Measurements from ENCODE around the gene RABGGTB. TPM values are rescaled to one million over a fixed set of nuclear protein-coding genes. Genes with fewer than 3 reads are reported as not detected.
"Not testable (repeated sequence)": the region's sequence is repeated elsewhere in the genome, so short reads cannot be mapped to it uniquely, and the experiment has no call there.

RABGGTB gene
- total and polyA plus RNA-seq, 4 donors, result 74.3 to 101 (median 79.6) TPM

DNA sequence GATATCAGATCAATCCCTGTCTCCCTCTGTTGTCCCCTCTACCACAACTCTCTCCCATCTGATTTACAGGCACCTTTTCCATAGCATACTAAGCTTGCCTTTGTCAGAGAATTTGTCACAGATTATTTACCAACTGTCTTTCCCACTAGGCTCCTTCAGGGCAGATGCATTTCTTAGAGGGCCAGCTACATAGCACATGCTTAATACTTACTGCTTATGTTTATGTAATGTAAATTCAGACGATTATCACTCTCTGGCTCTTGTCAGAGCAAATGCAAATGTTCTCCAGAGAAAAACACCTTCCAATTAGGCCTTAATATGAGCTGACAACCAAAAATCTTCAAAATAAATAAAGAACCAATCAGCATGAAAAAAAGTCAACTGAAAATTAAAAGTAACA is 15.3 kb upstream of the RABGGTB start:
- H3K9me3 ChIP-seq (ENCODE audit: control insufficient read depth, insufficient read depth, low read length), result no peaks in the 10 kb centered on the region
- no peak for DNase-seq (ENCODE audit: low read depth in 4 of 6, low spot score in 6 of 6)
- no peak overlapping the region for H3K27ac ChIP-seq (ENCODE audit: low read depth, low read length)
- no peaks in the 10 kb centered on the region for H3K36me3 ChIP-seq (ENCODE audit: control insufficient read depth, insufficient read depth, low read length)
- H3K27me3 ChIP-seq (ENCODE audit: control insufficient read depth, insufficient read depth, low read length), result no peaks in the 10 kb centered on the region
- H3K4me3 ChIP-seq (ENCODE audit: low read depth, low read length), result no peak overlapping the region
- WGBS (ENCODE audit: insufficient coverage), result no CpG with 5 or more reads among the region's 1 CpG
- no peaks in the 10 kb centered on the region for H3K4me1 ChIP-seq (ENCODE audit: control insufficient read depth, insufficient read depth, low read length)

DNA sequence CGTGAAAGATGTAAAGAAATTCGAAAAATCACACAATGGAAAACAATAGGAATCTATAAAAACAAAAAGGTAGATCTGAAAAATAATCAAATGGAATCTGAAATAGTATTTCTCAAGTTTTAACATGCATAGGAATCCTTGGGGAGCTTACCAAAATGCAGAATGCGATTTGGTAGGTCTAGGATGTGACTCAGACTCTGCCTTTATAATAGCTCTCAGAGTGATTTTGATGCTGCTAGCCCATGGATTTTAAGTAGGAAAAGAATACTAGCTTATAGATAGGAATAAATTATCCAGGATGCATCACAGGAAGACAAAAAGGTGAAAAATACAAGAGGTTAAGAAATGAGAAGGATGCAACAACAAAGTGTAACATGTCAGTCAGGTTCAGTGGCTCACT is 14.1 kb upstream of the RABGGTB start:
- no peaks in the 10 kb centered on the region for H3K36me3 ChIP-seq (ENCODE audit: control insufficient read depth, insufficient read depth, low read length)
- H3K4me1 ChIP-seq (ENCODE audit: control insufficient read depth, insufficient read depth, low read length), result no peaks in the 10 kb centered on the region
- DNase-seq (ENCODE audit: low read depth in 4 of 6, low spot score in 6 of 6), result no peak
- no peak overlapping the region for H3K4me3 ChIP-seq (ENCODE audit: low read depth, low read length)
- H3K27ac ChIP-seq (ENCODE audit: low read depth, low read length), result no peak overlapping the region
- H3K9me3 ChIP-seq (ENCODE audit: control insufficient read depth, insufficient read depth, low read length), result no peaks in the 10 kb centered on the region
- no CpG with 5 or more reads among the region's 3 CpGs for WGBS (ENCODE audit: insufficient coverage)
- H3K27me3 ChIP-seq (ENCODE audit: control insufficient read depth, insufficient read depth, low read length), result no peaks in the 10 kb centered on the region

DNA sequence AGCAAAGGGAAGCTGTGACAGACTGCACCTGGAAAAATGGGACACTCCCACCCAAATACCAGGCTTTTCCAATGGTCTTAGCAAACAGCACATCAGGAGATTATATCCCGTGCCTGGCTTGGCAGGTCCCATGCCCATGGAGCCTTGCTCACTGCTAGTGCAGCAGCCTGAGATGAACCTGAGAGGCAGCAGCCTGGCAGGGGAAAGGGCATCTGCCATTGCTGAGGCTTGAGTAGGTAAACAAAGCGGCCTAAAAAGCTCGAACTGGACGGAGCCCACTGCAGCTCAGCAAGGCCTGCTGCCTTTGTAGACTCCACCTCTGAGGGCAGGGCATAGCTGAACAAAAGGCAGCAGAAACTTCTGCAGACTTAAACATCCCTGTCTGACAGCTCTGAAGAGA is 8.2 kb upstream of the RABGGTB start:
- H3K36me3 ChIP-seq (ENCODE audit: control insufficient read depth, insufficient read depth, low read length); H3K27ac ChIP-seq (ENCODE audit: low read depth, low read length); H3K4me1 ChIP-seq (ENCODE audit: control insufficient read depth, insufficient read depth, low read length); H3K4me3 ChIP-seq (ENCODE audit: low read depth, low read length); DNase-seq (ENCODE audit: low read depth in 4 of 6, low spot score in 6 of 6); H3K9me3 ChIP-seq (ENCODE audit: control insufficient read depth, insufficient read depth, low read length); H3K27me3 ChIP-seq (ENCODE audit: control insufficient read depth, insufficient read depth, low read length): not testable (repeated sequence)
- 64% methylated on average over 4 of the region's 4 CpGs for WGBS (ENCODE audit: insufficient coverage)

DNA sequence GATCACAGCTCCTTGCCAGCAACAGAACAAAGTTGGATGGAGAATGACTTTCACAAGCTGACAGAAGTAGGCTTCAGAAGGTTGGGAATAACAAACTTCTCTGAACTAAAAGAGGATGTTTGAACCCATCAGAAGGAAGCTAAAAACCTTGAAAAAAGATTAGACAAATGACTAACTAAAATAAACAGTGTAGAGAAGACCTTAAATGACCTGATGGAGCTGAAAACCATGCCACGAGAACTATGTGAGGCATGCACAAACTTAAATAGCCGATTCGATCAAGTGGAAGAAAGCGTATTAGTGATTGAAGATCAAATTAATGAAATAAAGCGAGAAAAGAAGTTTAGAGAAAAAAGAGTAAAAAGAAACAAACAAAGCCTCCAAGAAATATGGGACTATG is 7.4 kb upstream of the RABGGTB start:
- H3K27ac ChIP-seq (ENCODE audit: low read depth, low read length); DNase-seq (ENCODE audit: low read depth in 4 of 6, low spot score in 6 of 6); H3K27me3 ChIP-seq (ENCODE audit: control insufficient read depth, insufficient read depth, low read length); H3K4me3 ChIP-seq (ENCODE audit: low read depth, low read length); H3K9me3 ChIP-seq (ENCODE audit: control insufficient read depth, insufficient read depth, low read length); H3K4me1 ChIP-seq (ENCODE audit: control insufficient read depth, insufficient read depth, low read length); H3K36me3 ChIP-seq (ENCODE audit: control insufficient read depth, insufficient read depth, low read length): not testable (repeated sequence)
- no CpG with 5 or more reads among the region's 5 CpGs for WGBS (ENCODE audit: insufficient coverage)

DNA sequence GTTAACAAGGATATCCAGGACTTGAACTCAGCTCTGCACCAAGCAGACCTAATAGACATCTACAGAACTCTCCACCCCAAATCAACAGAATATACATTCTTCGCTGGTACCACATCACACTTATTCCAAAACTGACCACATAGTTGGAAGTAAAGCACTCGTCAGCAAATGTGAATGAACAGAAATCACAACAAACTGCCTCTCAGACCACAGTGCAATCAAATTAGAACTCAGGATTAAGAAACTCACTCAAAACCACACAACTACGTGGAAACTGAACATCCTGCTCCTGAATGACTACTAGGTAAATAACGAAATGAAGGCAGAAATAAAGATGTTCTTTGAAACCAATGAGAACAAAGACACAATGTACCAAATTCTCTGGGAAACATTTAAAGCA is 5.9 kb upstream of the RABGGTB start:
- WGBS (ENCODE audit: insufficient coverage), result 100% methylated on average over 2 of the region's 4 CpGs
- H3K4me1 ChIP-seq (ENCODE audit: control insufficient read depth, insufficient read depth, low read length); DNase-seq (ENCODE audit: low read depth in 4 of 6, low spot score in 6 of 6); H3K36me3 ChIP-seq (ENCODE audit: control insufficient read depth, insufficient read depth, low read length); H3K9me3 ChIP-seq (ENCODE audit: control insufficient read depth, insufficient read depth, low read length); H3K27ac ChIP-seq (ENCODE audit: low read depth, low read length); H3K27me3 ChIP-seq (ENCODE audit: control insufficient read depth, insufficient read depth, low read length); H3K4me3 ChIP-seq (ENCODE audit: low read depth, low read length): not testable (repeated sequence)

DNA sequence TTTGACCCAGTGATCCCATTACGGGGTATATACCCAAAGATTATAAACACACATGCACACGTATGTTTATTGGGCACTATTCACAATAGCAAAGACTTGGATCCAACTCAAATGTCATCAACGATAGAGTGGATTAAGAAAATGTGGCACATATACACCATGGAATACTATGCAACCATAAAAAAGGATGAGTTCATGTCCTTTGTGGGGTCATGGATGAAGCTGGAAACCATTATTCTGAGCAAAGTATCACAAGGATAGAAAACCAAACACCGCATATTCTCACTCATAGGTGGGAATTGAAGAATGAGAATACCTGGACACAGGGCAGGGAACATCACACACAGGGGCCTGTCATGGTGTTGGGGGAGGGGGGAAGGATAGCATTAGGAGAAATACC is 2.1 kb upstream of the RABGGTB start:
- no CpG with 5 or more reads among the region's 4 CpGs for WGBS (ENCODE audit: insufficient coverage)
- H3K36me3 ChIP-seq (ENCODE audit: control insufficient read depth, insufficient read depth, low read length); H3K27me3 ChIP-seq (ENCODE audit: control insufficient read depth, insufficient read depth, low read length); H3K9me3 ChIP-seq (ENCODE audit: control insufficient read depth, insufficient read depth, low read length); DNase-seq (ENCODE audit: low read depth in 4 of 6, low spot score in 6 of 6); H3K4me3 ChIP-seq (ENCODE audit: low read depth, low read length); H3K27ac ChIP-seq (ENCODE audit: low read depth, low read length); H3K4me1 ChIP-seq (ENCODE audit: control insufficient read depth, insufficient read depth, low read length): not testable (repeated sequence)

DNA sequence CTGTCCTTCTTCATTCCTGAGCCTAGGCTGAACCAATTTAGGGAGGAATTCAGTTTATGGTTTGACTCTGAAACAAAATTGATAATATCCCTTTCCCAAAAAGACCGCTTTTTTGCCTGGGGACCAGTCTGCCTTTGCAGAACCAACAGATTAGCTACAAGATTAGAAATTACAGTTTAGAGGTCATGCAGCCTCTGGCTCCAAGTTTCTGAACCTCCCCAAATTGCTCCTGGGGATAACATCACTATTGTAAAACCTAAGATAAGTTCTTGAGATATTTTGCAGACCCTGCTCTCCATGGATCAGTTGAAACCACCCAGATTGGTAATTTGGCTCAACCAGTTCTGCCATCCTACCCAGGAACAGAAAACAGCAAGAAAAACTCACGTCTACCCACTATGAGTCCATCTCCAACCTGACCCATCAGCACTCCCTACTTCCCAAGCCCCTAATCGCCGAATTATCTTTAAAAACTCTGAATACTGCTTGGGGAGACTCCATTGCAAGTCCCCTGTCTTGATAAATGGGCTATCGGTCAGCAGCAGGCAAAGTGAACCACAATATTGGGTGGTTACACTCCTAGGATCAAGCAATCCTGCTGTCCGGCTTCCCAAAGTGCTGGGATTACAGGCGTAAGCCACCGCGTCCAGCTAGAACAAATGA is 605 bp upstream of the RABGGTB start:
- H3K36me3 ChIP-seq (ENCODE audit: control insufficient read depth, insufficient read depth, low read length), result peaks cover 2% of the 10 kb centered on the region
- DNase-seq (ENCODE audit: low read depth in 4 of 6, low spot score in 6 of 6), result no peak
- peak overlapping the region; percentile 88 for H3K4me3 ChIP-seq (ENCODE audit: low read depth, low read length)
- WGBS (ENCODE audit: insufficient coverage), result 23% methylated on average over 5 of the region's 9 CpGs
- peak overlapping the region; percentile 78 for H3K27ac ChIP-seq (ENCODE audit: low read depth, low read length)
- no peaks in the 10 kb centered on the region for H3K9me3 ChIP-seq (ENCODE audit: control insufficient read depth, insufficient read depth, low read length)
- peaks cover 5% of the 10 kb centered on the region for H3K4me1 ChIP-seq (ENCODE audit: control insufficient read depth, insufficient read depth, low read length)
- H3K27me3 ChIP-seq (ENCODE audit: control insufficient read depth, insufficient read depth, low read length), result no peaks in the 10 kb centered on the region

DNA sequence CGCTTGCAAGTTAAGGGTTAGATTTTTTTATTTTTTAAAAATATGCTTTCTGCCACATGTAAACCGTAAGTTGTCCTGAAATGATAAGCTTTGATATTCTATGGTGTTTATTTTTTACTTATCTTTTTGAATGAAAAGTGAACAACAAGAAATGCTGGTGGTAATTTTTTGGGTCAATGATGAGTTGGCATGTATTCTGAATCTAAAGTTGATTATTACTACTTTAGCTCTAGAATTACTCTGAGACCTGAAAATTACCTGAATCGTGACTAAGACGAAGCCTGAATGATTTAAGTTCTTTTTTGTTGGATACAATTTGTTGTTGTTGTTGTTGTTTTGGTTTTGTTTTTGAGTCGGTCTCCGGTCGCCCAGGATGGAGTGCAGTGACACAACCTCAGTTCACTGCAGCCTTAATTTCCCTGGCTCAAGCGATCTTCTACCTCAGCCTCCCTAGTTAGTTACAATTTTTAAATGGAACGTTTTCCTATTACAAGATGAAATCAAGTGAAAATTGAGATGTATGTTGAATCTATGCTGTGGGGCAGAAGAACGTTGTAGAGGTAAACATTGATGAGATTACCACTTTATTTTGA is 941 bp downstream of the RABGGTB start:
- H3K4me1 ChIP-seq (ENCODE audit: control insufficient read depth, insufficient read depth, low read length), result peaks cover 5% of the 10 kb centered on the region
- no peak overlapping the region for H3K27ac ChIP-seq (ENCODE audit: low read depth, low read length)
- no peak for DNase-seq (ENCODE audit: low read depth in 4 of 6, low spot score in 6 of 6)
- peaks cover 7% of the 10 kb centered on the region for H3K36me3 ChIP-seq (ENCODE audit: control insufficient read depth, insufficient read depth, low read length)
- H3K9me3 ChIP-seq (ENCODE audit: control insufficient read depth, insufficient read depth, low read length), result no peaks in the 10 kb centered on the region
- H3K27me3 ChIP-seq (ENCODE audit: control insufficient read depth, insufficient read depth, low read length), result no peaks in the 10 kb centered on the region
- WGBS (ENCODE audit: insufficient coverage), result 0% methylated on average over 1 of the region's 10 CpGs
- H3K4me3 ChIP-seq (ENCODE audit: low read depth, low read length), result peak overlapping the region; percentile 88

DNA sequence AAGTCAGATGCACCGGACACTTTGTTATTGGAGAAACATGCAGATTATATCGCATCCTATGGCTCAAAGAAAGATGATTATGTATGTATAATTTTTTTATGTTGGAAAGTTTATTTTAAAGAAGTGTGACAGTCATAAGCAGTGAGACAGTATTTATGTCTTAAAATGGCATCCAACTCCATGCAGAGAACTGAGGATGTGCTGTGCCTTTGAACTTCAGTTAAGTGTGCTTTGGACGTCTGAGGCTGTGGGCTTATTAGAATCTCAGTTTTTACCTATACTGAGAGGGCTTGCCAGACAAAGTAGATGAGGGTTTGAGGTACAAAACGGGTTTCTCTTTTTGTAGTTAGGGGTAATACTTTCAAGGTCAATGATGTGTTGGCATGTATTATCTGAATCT is 1.5 kb downstream of the RABGGTB start:
- no peak for DNase-seq (ENCODE audit: low read depth in 4 of 6, low spot score in 6 of 6)

DNA sequence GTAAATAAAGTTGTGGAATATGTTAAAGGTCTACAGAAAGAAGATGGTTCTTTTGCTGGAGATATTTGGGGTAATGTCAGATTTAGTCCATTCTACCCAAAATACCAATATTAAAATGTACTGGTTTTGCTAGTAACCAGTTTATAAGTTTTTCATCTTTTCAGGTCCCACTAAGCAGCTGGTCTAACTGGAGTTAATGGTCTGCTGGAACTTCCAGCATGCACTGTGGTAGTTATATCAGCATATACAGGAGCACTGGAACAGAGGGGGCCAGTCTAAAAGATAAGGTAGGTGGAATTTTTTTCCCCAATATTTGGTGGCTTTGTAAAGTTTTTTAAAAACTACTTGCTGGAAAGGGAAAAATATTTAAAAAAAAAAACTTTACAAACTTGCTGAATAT is 3.9 kb downstream of the RABGGTB start:
- no peak overlapping the region for H3K4me3 ChIP-seq (ENCODE audit: low read depth, low read length)
- H3K36me3 ChIP-seq (ENCODE audit: control insufficient read depth, insufficient read depth, low read length), result peaks cover 16% of the 10 kb centered on the region
- H3K27me3 ChIP-seq (ENCODE audit: control insufficient read depth, insufficient read depth, low read length), result no peaks in the 10 kb centered on the region
- no peak overlapping the region for H3K27ac ChIP-seq (ENCODE audit: low read depth, low read length)
- peaks cover 5% of the 10 kb centered on the region for H3K4me1 ChIP-seq (ENCODE audit: control insufficient read depth, insufficient read depth, low read length)
- H3K9me3 ChIP-seq (ENCODE audit: control insufficient read depth, insufficient read depth, low read length), result no peaks in the 10 kb centered on the region
- no peak for DNase-seq (ENCODE audit: low read depth in 4 of 6, low spot score in 6 of 6)

More for the DNA sequence above, 1.5 kb downstream of the RABGGTB start:
- Histone ChIP-seq H3K27ac (ENCODE audit: low read depth, low read length) (no peak overlapping the region), H3K4me3 (ENCODE audit: low read depth, low read length) (peak overlapping the region; percentile 88), H3K36me3 (ENCODE audit: control insufficient read depth, insufficient read depth, low read length) (peaks cover 7% of the 10 kb centered on the region), H3K9me3 (ENCODE audit: control insufficient read depth, insufficient read depth, low read length) (no peaks in the 10 kb centered on the region), H3K4me1 (ENCODE audit: control insufficient read depth, insufficient read depth, low read length) (peaks cover 5% of the 10 kb centered on the region), H3K27me3 (ENCODE audit: control insufficient read depth, insufficient read depth, low read length) (no peaks in the 10 kb centered on the region)
- 13% methylated on average over 1 of the region's 4 CpGs for WGBS (ENCODE audit: insufficient coverage)
